H1 (cell line): ENCODE data around the gene TTC27. TPM values are rescaled to one million over a fixed set of nuclear protein-coding genes. Genes with fewer than 3 reads are reported as not detected.

ENCODE experiments used
- CTCF ChIA-PET: fragments of 300-600 bp; sonication (Branson Sonifier 250); formaldehyde crosslinking; loops from one replicate; lab custom pipeline; 2021; ENCODE audit not compliant: partially characterized antibody; lab: Charles Lee
- POLR2A ChIA-PET: fragments of 300-600 bp; sonication (Branson Sonifier 250); formaldehyde crosslinking; loops from one replicate; lab custom pipeline; 2021; ENCODE audit warnings: inconsistent platforms; ENCODE audit not compliant: partially characterized antibody; lab: Charles Lee
- DNase-seq, 2 experiments: peaks; one replicate each; pipeline versions ENCODE4 v3.0.0 to v3.0.0-alpha.2; 2010 to 2022; ENCODE audit warnings: low spot score in 2 of 2, low read depth in 1 of 2, mixed read lengths in 1 of 2
- FAIRE-seq: peaks from 2 replicates; lab custom pipeline; 2011; peaks lifted over from hg19 to GRCh38; lab: Jason Lieb, UNC
- H2AFZ ChIP-seq: 2 replicates; pipeline ENCODE4 v1.8.1; 2012; ENCODE audit warnings: low read length, inconsistent platforms
- H2AK5ac ChIP-seq: 2 replicates; pipeline ENCODE4 v1.6.1; 2013; ENCODE audit warnings: low read depth, low read length
- H2BK120ac ChIP-seq: replicated peaks from 2 replicates; pipeline ENCODE3; 2013; ENCODE audit warnings: low read depth, low read length, inconsistent platforms
- H2BK12ac ChIP-seq: 2 replicates; pipeline ENCODE4 v1.6.1; 2013; ENCODE audit warnings: low read depth, low read length
- H2BK15ac ChIP-seq: 2 replicates; pipeline ENCODE4 v1.6.1; 2013; ENCODE audit warnings: low read length
- H2BK20ac ChIP-seq: 2 replicates; pipeline ENCODE4 v1.6.1; 2013; ENCODE audit warnings: low read length
- H2BK5ac ChIP-seq: 2 replicates; pipeline ENCODE4 v1.6.1; 2013; ENCODE audit warnings: low read depth, low read length
- H3K14ac ChIP-seq: 2 replicates; pipeline ENCODE4 v1.6.1; 2013; ENCODE audit warnings: inconsistent platforms; ENCODE audit not compliant: insufficient read length
- H3K18ac ChIP-seq: 2 replicates; pipeline ENCODE4 v1.6.1; 2013; ENCODE audit warnings: low read length; ENCODE audit errors: extremely low read depth
- H3K23ac ChIP-seq: 2 replicates; pipeline ENCODE4 v1.6.1; 2013; ENCODE audit warnings: inconsistent platforms; ENCODE audit not compliant: insufficient read length
- H3K23me2 ChIP-seq: 2 replicates; pipeline ENCODE4 v1.6.1; 2013; ENCODE audit warnings: low read depth, low read length
- H3K27ac ChIP-seq: 2 replicates; pipeline ENCODE4 v1.6.1; 2011; ENCODE audit warnings: low read depth, low read length, inconsistent platforms
- H3K27me3 ChIP-seq, 4 experiments: replicated peaks in 1 of 4; 1 replicate in 1 of 4; 2 replicates in 3 of 4; pipeline versions ENCODE4 v1.6.1 to v1.8.1; 2011 to 2013; ENCODE audit warnings: low read length in 3 of 4, mild to moderate bottlenecking in 3 of 4, inconsistent platforms in 2 of 4, mixed read lengths in 2 of 4, moderate library complexity in 1 of 4; ENCODE audit not compliant: control insufficient read depth in 3 of 4, insufficient read depth in 3 of 4; ENCODE audit errors: extremely low read depth in 1 of 4
- H3K36me3 ChIP-seq, 4 experiments: 2 replicates each; pipeline versions ENCODE4 v1.6.1 to v1.8.1; 2011 to 2013; ENCODE audit warnings: mild to moderate bottlenecking in 4 of 4, low read length in 3 of 4, moderate library complexity in 2 of 4, control low read depth in 1 of 4, inconsistent platforms in 1 of 4; ENCODE audit not compliant: insufficient read depth in 4 of 4, control insufficient read depth in 2 of 4
- H3K4ac ChIP-seq: replicated peaks from 2 replicates; pipeline ENCODE3; 2013; ENCODE audit warnings: low read length, low read depth, mixed read lengths, inconsistent platforms; ENCODE audit not compliant: insufficient read length
- H3K4me1 ChIP-seq, 4 experiments: replicated peaks in 1 of 4; 1 replicate in 1 of 4; 2 replicates in 3 of 4; pipeline versions ENCODE4 v1.6.1 to v1.8.1; 2011 to 2013; ENCODE audit warnings: low read length in 3 of 4, inconsistent platforms in 2 of 4, mixed read lengths in 1 of 4; ENCODE audit not compliant: insufficient read depth in 4 of 4, control insufficient read depth in 3 of 4
- H3K4me2 ChIP-seq, 2 experiments: 2 replicates each; pipeline versions ENCODE4 v1.6.1 to v1.8.1; 2011 to 2013; ENCODE audit warnings: low read depth in 2 of 2, low read length in 2 of 2, control low read depth in 1 of 2, inconsistent platforms in 1 of 2, mild to moderate bottlenecking in 1 of 2; ENCODE audit not compliant: insufficient read depth in 1 of 2
- H3K4me3 ChIP-seq, 4 experiments: fragments of 200-600, 300-600 bp in 1 of 4; sonication (generic), shearing (Covaris generic), sonication (Bioruptor Twin) in 1 of 4; 2 replicates each; pipeline versions ENCODE4 v1.5.1 to v1.8.1; 2011 to 2016; ENCODE audit warnings: low read length in 4 of 4, low read depth in 3 of 4, control low read depth in 2 of 4, inconsistent platforms in 2 of 4, mild to moderate bottlenecking in 2 of 4, mixed read lengths in 1 of 4, moderate library complexity in 1 of 4; ENCODE audit not compliant: insufficient read depth in 2 of 4; ENCODE audit errors: extremely low read depth in 1 of 4
- H3K56ac ChIP-seq: replicated peaks from 2 replicates; pipeline ENCODE3; 2013; ENCODE audit warnings: low read depth, mild to moderate bottlenecking, mixed read lengths, low read length, inconsistent platforms; ENCODE audit not compliant: insufficient read length
- H3K79me1 ChIP-seq: 2 replicates; pipeline ENCODE4 v1.6.1; 2013; ENCODE audit warnings: low read depth, low read length, control low read depth
- H3K79me2 ChIP-seq, 2 experiments: 2 replicates each; pipeline versions ENCODE4 v1.6.1 to v1.8.1; 2012 to 2013; ENCODE audit warnings: low read length in 2 of 2, mild to moderate bottlenecking in 2 of 2, inconsistent platforms in 1 of 2; ENCODE audit not compliant: insufficient read depth in 2 of 2, control insufficient read depth in 1 of 2
- H3K9ac ChIP-seq, 4 experiments: replicated peaks in 1 of 4; 1 replicate in 1 of 4; 2 replicates in 3 of 4; pipeline versions ENCODE4 v1.6.1 to v1.8.1; 2011 to 2013; ENCODE audit warnings: low read depth in 3 of 4, low read length in 3 of 4, control low read depth in 2 of 4, mild to moderate bottlenecking in 2 of 4, moderate library complexity in 2 of 4, inconsistent platforms in 1 of 4; ENCODE audit errors: extremely low read depth in 1 of 4
- H3K9me3 ChIP-seq, 2 experiments: 2 replicates each; pipeline versions ENCODE4 v1.6.1 to v1.8.1; 2012 to 2013; ENCODE audit warnings: mild to moderate bottlenecking in 2 of 2, moderate library complexity in 2 of 2, control low read depth in 1 of 2, inconsistent platforms in 1 of 2, low read depth in 1 of 2, low read length in 1 of 2, mixed read lengths in 1 of 2; ENCODE audit not compliant: insufficient read depth in 2 of 2
- H4K20me1 ChIP-seq, 2 experiments: replicated peaks in 1 of 2; 2 replicates each; pipeline versions ENCODE3 to v1.8.1; 2011 to 2013; ENCODE audit warnings: inconsistent platforms in 2 of 2, low read length in 2 of 2, mild to moderate bottlenecking in 1 of 2; ENCODE audit not compliant: insufficient read depth in 2 of 2, control insufficient read depth in 1 of 2
- H4K5ac ChIP-seq: 2 replicates; pipeline ENCODE4 v1.6.1; 2013; ENCODE audit warnings: low read length, low read depth, mixed read lengths, inconsistent platforms; ENCODE audit not compliant: insufficient read length
- H4K8ac ChIP-seq: 2 replicates; pipeline ENCODE4 v1.8.0; 2013; ENCODE audit warnings: mild to moderate bottlenecking, moderate library complexity, low read length, inconsistent platforms; ENCODE audit not compliant: insufficient read depth; ENCODE audit errors: extremely low read depth
- H4K91ac ChIP-seq: replicated peaks from 2 replicates; pipeline ENCODE3; 2013; ENCODE audit warnings: low read length, mixed read lengths, inconsistent platforms; ENCODE audit not compliant: insufficient read length
- ASH2L ChIP-seq: fragments of 200-600, 300-600 bp; sonication (generic); IDR thresholded peaks from one replicate; pipeline ENCODE4 v1.7.1; 2017; ENCODE audit warnings: low read length
- KDM1A ChIP-seq: fragments of 200-600, 300-600 bp; sonication (generic); IDR thresholded peaks from 2 replicates; pipeline ENCODE4 v1.7.1; 2016; ENCODE audit warnings: mild to moderate bottlenecking, low read length, borderline replicate concordance
- SP2 ChIP-seq: IDR thresholded peaks from 2 replicates; pipeline ENCODE4 v1.6.1; 2012; ENCODE audit warnings: mild to moderate bottlenecking, low read length, inconsistent platforms
- WGBS, 2 experiments: shearing (Covaris generic) in 1 of 2; methylation state at CpG; one replicate each; pipeline versions ENCODE4 v1.1.6 to v1.1.7; 2013 to 2015; ENCODE audit warnings: low lambda C conversion rate in 2 of 2, mixed read lengths in 2 of 2, inconsistent platforms in 1 of 2, low coverage in 1 of 2, missing lambda C conversion rate in 1 of 2; ENCODE audit not compliant: insufficient replicate concordance in 2 of 2, insufficient coverage in 1 of 2, insufficient read length in 1 of 2; ENCODE audit errors: extremely low coverage in 1 of 2, missing lambda C conversion rate in 1 of 2; 5-methylcytosine and 5-hydroxymethylcytosine counted together
- polyA plus RNA-seq, 7 experiments: library from polyadenylated mRNA; depleted of rRNA in 3 of 7; stranded (reverse) in 5 of 7; unstranded in 2 of 7; fragments of >200 nt in 5 of 7; fragments of 200-250 nt in 2 of 7; gene quantifications; 1 replicate in 5 of 7; 2 replicates in 1 of 7; 4 replicates in 1 of 7; pipeline versions ENCODE4 v1.2.1 to v1.2.3, GENCODE V29; 2011 to 2013; ENCODE audit warnings: missing spikeins in 2 of 7, mixed read lengths in 2 of 7
- total RNA-seq: library from RNA; stranded (reverse); fragmentation: NEBNext Ultra II Directional; extraction: Animal tissue kit (Norgen Biotek cat#: 25700); gene quantifications from 2 replicates; pipeline ENCODE4 v1.2.1, GENCODE V29; 2021

TTC27 gene
- total and polyA plus RNA-seq, 2 of the 8 experiments (the other 6 are each of a cell fraction or from before 2014, with no cell fraction given) = 13.8 to 29.1 TPM

DNA sequence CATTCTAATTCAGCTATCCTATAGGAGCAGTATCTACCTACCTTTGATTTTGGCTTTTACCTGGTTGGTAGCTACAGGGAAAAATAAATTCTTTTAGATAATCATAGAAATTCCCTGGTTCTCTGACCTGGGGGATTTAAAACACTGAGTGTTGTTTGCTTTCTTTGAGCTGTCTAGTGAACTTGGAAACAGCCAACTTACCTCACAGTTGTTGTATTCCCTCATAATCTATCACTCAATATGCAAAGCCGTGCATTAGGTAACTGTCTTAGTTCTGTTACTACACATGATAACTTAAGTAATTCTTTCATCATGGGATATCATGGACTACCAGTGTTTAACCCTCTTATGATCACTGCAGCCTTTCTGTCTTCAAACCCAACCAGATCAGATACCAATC, 127.8 kb downstream of the TTC27 start:
- CTCF ChIA-PET = interaction anchor here (0.5 kb wide), 1 partner anchor 127 kb away, joined by 3 read pairs; no protein-coding TSS in a partner anchor
- no peak overlapping the region for H2BK5ac ChIP-seq
- 78% methylated on average over 1 of the region's 1 CpG; no CpG with 5 or more reads in 1 of the 2 experiments for WGBS, 2 experiments
- H3K79me2 ChIP-seq = no peaks in the 10 kb centered on the region
- no peak overlapping the region for H4K5ac ChIP-seq
- no peak overlapping the region for H3K18ac ChIP-seq
- H3K27ac ChIP-seq = no peak overlapping the region
- no peak overlapping the region for H2BK120ac ChIP-seq
- H2BK15ac ChIP-seq = no peak overlapping the region
- no peak overlapping the region for H4K8ac ChIP-seq
- no peak overlapping the region for H3K4ac ChIP-seq
- DNase-seq (no peak), FAIRE-seq (no peak)
- H2AFZ ChIP-seq = no peak overlapping the region
- no peak overlapping the region for H3K4me3 ChIP-seq
- H2BK20ac ChIP-seq = no peak overlapping the region
- no peak overlapping the region for H2AK5ac ChIP-seq
- no peak overlapping the region for H4K91ac ChIP-seq
- H4K20me1 ChIP-seq = no peaks in the 10 kb centered on the region
- H3K23me2 ChIP-seq = no peaks in the 10 kb centered on the region; the same call in 1 of the 2 replicates
- H3K14ac ChIP-seq = no peak overlapping the region
- peaks cover 0 to 10% (median 3%) of the 10 kb centered on the region in 4 experiments; a peak in 4 of 8 replicates for H3K36me3 ChIP-seq
- no peak overlapping the region for H2BK12ac ChIP-seq
- no peak overlapping the region for H3K9ac ChIP-seq
- no peak overlapping the region for H3K56ac ChIP-seq
- no peak overlapping the region for H3K4me2 ChIP-seq
- H3K9me3 ChIP-seq = peaks cover 0 to 15% of the 10 kb centered on the region in 2 experiments; a peak in 3 of 4 replicates
- H3K23ac ChIP-seq = no peak overlapping the region
- POLR2A ChIA-PET = no interaction called here
- H3K79me1 ChIP-seq = no peaks in the 10 kb centered on the region
- H3K27me3 ChIP-seq = no peaks in the 10 kb centered on the region
- H3K4me1 ChIP-seq = peaks cover 0 to 3% (median 0%) of the 10 kb centered on the region in 4 experiments; a peak in 1 of 7 replicates
- TF ChIP-seq KDM1A (no peak), ASH2L (no peak), SP2 (no peak)
